GM12872 (cell line): ENCODE data around the gene PHEX.

Source experiments
- TF ChIP-seq, protein P1 (sequence below): IDR thresholded peaks from 3 replicates; pipeline ENCODE4 v1.5.1; 2011; ENCODE audit warnings: low read depth, mild to moderate bottlenecking, low read length, moderate library complexity; ENCODE audit not compliant: insufficient read depth

PHEX gene

DNA sequence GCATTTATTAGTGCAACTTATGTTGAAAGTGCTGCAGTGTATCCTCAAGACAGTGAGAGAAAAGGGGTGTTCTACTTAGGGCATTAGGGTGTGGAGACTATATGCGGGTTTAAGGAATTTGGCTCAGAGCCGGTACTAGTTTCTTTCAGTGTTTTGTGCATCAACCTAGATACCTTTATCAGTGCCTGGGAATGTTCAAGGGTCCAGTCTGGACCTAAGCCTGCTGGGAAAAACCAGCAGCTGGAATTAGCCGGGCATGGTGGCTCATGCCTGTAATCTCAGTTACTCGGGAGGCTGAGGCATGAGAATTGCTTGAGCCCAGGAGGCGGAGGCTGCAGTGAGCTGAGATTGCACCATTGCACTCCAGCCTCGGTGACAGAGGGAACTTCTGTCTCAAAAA lies 7.4 kb downstream of the PHEX start:
- TF ChIP-seq, protein P1, sequence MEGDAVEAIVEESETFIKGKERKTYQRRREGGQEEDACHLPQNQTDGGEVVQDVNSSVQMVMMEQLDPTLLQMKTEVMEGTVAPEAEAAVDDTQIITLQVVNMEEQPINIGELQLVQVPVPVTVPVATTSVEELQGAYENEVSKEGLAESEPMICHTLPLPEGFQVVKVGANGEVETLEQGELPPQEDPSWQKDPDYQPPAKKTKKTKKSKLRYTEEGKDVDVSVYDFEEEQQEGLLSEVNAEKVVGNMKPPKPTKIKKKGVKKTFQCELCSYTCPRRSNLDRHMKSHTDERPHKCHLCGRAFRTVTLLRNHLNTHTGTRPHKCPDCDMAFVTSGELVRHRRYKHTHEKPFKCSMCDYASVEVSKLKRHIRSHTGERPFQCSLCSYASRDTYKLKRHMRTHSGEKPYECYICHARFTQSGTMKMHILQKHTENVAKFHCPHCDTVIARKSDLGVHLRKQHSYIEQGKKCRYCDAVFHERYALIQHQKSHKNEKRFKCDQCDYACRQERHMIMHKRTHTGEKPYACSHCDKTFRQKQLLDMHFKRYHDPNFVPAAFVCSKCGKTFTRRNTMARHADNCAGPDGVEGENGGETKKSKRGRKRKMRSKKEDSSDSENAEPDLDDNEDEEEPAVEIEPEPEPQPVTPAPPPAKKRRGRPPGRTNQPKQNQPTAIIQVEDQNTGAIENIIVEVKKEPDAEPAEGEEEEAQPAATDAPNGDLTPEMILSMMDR = no peak

DNA sequence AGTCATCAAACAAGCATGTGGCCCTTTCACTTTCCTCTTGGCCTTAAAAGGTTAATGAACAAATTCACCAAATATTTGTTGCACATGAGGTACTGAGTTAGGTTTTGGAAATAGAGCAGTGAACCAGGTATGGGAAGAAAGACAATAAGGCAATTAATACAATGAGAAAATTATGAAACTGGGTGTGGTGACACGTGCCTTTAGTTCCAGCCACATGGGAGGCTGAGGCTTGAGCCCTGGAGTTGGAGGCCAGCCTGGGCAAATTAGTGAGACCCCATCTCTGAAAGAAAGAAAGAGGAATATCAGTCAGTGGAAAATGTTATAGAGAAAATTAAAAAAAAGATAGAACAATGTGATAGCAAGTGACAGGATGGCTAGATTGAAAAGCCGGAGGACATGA lies 8.1 kb downstream of the PHEX start:
- TF ChIP-seq, protein P1 = no peak

DNA sequence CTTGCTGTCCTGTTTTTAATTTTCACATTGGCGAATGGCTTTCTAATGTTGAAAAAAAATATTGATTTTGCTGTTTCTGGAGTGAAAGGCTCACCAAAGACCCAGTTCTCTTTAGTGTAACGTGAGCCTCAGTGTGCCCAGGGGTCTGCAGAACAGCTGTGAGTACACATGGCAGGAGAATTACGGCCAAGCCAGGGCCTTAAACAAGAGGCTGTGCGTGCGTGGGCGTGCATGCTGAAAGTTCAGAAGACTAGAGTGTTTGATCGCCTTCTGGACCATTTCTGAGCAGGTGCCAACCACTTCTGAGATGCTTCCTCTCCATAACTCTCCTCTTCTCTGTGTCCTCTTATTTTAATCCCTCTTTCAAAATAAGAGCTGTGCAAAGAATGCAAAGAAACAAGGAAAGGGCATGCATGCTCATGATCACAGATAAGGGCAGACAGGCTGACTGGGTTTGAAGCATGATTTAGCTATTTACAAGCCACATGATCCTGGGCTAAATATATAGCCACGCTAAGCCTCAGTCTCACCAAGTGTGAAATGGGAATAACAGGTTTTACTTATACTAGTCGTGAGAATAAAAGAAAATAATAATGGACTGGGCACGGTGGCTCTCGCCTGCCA lies 9.9 kb downstream of the PHEX start:
- TF ChIP-seq, protein P1 = no peak

DNA sequence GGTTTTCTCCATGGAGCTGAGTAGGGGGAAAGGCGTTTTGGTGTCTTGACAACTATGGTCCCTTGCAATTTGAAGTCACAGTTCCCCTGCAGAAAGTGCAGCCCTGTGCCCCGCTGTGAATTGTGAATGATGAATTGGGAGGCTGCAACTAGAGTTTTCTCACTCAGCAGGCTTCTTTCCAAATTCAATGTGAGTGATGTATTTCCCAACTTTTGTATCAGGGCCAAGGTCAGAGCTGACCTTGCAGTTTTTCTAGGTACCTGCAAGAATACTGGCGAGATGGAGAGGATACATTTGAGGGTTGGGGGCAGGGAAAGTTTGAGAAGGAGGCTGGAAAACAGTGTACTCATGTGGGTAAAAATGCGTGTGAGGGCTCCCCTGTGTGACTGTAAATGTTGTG lies 11.7 kb downstream of the PHEX start:
- TF ChIP-seq, protein P1 = no peak

DNA sequence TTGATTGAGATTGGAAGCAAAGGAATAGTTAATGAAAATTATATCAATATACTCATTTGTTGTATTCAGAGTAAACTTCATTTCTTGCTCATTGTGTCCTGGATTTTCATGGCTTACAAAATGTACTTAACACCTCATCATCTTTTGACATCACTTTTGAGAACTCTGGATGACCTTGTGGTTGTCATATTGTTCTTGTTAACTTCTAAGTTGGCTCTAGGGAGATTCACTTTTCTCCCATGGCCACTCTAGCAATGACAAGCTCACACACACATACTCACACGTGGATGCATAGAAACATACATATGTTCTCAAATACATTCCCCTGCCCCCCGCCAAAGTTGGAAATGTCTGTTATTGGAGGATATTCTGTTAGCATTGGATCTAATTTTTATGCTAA lies 15.3 kb downstream of the PHEX start:
- TF ChIP-seq, protein P1 = no peak

DNA sequence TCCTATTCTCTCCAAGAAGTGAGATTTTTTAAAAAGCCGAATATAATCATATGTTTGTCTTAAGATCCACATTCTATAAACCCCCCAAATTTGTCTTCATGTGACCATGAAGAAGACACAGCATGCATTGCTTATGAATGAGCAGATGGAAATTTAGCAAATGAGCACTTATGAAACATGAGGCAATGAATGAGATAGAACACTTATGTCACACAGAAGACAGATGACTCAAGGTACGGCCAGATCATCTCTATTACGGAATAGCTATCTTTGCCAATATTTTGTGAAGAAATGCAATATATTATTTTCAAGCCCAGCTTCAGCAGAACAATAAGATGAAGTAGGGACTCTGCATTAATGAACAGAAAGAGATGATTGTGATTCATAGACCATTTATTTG lies 21.4 kb downstream of the PHEX start:
- TF ChIP-seq, protein P1 = no peak

DNA sequence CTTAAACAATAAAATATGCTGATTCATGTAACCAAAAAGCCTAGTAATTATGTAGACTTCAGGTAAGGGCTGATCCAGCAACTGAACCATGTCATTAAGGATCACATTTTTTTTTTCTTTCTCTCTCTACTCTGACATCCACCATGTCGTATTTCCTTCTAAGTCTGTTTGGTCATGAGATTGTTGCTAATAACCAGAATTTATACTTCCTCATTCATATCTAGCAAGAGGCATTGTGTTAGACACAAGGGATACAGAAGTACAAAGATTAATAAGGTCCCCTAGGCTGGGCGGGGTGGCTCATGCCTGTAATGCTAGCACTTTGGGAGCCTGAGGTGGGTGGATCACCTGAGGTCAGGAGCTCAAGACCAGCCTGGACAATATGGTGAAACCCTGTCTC lies 24.1 kb downstream of the PHEX start:
- TF ChIP-seq, protein P1 = no peak

DNA sequence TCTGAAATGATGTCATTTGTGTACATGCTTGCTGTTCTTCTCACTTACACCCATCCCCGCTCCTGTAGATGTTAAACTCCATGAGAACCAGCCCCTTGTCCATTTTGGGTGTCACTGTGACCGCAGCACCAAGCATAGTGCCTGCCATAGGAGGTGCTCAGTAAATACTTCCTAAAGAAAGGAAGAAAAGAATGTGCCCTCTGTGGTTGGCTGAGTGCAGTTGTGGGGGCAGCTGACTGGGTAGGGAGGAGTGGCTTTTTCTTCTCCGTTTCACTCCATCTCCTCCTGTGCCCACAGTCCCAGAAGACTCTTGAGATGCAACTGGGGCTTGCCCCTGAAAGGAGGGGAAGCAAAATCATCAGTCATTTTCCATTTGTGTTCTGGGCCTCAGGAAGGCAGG lies 25.5 kb downstream of the PHEX start:
- TF ChIP-seq, protein P1 = no peak
